ENCODE data around the gene DBH. TPM values are rescaled to one million over a fixed set of nuclear protein-coding genes. Genes with fewer than 3 reads are reported as not detected.

The DBH gene
- polyA plus RNA-seq, 1 donor (not counting 4 experiments of a cell fraction or from before 2014, with no cell fraction given) = not detected

GRCh38 chr9:133595910-133596309, 40.3 kb upstream of the DBH start:
- Histone ChIP-seq H3K4me3 (ENCODE audit: control insufficient read depth in 2 of 3, extremely low read depth in 1 of 3, insufficient read depth in 2 of 3, low read depth in 1 of 3, low read length in 3 of 3) (no peak overlapping the region), H3K36me3 (ENCODE audit: control insufficient read depth in 2 of 2, extremely low read depth in 1 of 2, insufficient read depth in 2 of 2, low read length in 2 of 2) (no peaks in the 10 kb centered on the region), H4K20me1 (ENCODE audit: control insufficient read depth, extremely low read depth, insufficient read depth, low read length) (no peaks in the 10 kb centered on the region), H3K4me1 (ENCODE audit: control insufficient read depth, extremely low read depth, insufficient read depth, low read length) (no peaks in the 10 kb centered on the region), H2AFZ (ENCODE audit: control insufficient read depth, low read length) (no peak overlapping the region), H3K27me3 (ENCODE audit: control insufficient read depth, extremely low read depth, insufficient read depth, low read length) (peaks cover 3% of the 10 kb centered on the region), H3K4me2 (ENCODE audit: control insufficient read depth, extremely low read depth, insufficient read depth, low read depth, low read length) (no peak overlapping the region), H3K9ac (ENCODE audit: control insufficient read depth, extremely low read depth, insufficient read depth, low read length) (no peak overlapping the region), H3K9me3 (ENCODE audit: control insufficient read depth, low read depth, low read length) (peaks cover 10% of the 10 kb centered on the region), H3K9me1 (ENCODE audit: control insufficient read depth, extremely low read depth, insufficient read depth, low read length) (no peaks in the 10 kb centered on the region), H3K27ac (ENCODE audit: control insufficient read depth, insufficient read depth, low read length) (no peak overlapping the region), H3K79me2 (ENCODE audit: control insufficient read depth, insufficient read depth, low read length) (no peaks in the 10 kb centered on the region)
- dilution Hi-C loops (cut with MboI; ENCODE audit: extremely low pct_ligation_motif_present, low sequenced_read_pairs) = no loop called here
- no peak for TF ChIP-seq CTCF (optimal IDR thresholded peaks at IDR 0.05 in 1 of 3, IDR thresholded peaks at IDR 0.05 in 1 of 3, conservative IDR thresholded peaks at IDR 0.05 in 1 of 3; ENCODE audit: extremely low read depth in 1 of 3, insufficient read depth in 2 of 3, low read length in 3 of 3)
- TF ChIP-seq EZH2 (IDR thresholded peaks at IDR 0.05; ENCODE audit: low read length) = no peak
- FAIRE-seq (no peak), DNase-seq (ENCODE audit: low read depth, low spot score) (no peak)

GRCh38 chr9:133597316-133597957, 38.7 kb upstream of the DBH start:
- no peak overlapping the region for H3K4me2 ChIP-seq (ENCODE audit: control insufficient read depth, extremely low read depth, insufficient read depth, low read depth, low read length)
- dilution Hi-C loops (cut with MboI; ENCODE audit: extremely low pct_ligation_motif_present, low sequenced_read_pairs) = no loop called here
- no peaks in the 10 kb centered on the region for H4K20me1 ChIP-seq (ENCODE audit: control insufficient read depth, extremely low read depth, insufficient read depth, low read length)
- H3K79me2 ChIP-seq (ENCODE audit: control insufficient read depth, insufficient read depth, low read length) = no peaks in the 10 kb centered on the region
- no peak overlapping the region for H2AFZ ChIP-seq (ENCODE audit: control insufficient read depth, low read length)
- no peak overlapping the region for H3K9ac ChIP-seq (ENCODE audit: control insufficient read depth, extremely low read depth, insufficient read depth, low read length)
- H3K4me1 ChIP-seq (ENCODE audit: control insufficient read depth, extremely low read depth, insufficient read depth, low read length) = no peaks in the 10 kb centered on the region
- H3K4me3 ChIP-seq (ENCODE audit: control insufficient read depth in 2 of 3, extremely low read depth in 1 of 3, insufficient read depth in 2 of 3, low read depth in 1 of 3, low read length in 3 of 3) = no peak overlapping the region
- FAIRE-seq (no peak), DNase-seq (ENCODE audit: low read depth, low spot score) (no peak)
- no peak for TF ChIP-seq CTCF (optimal IDR thresholded peaks at IDR 0.05 in 1 of 3, IDR thresholded peaks at IDR 0.05 in 1 of 3, conservative IDR thresholded peaks at IDR 0.05 in 1 of 3; ENCODE audit: extremely low read depth in 1 of 3, insufficient read depth in 2 of 3, low read length in 3 of 3)
- no peak for TF ChIP-seq EZH2 (IDR thresholded peaks at IDR 0.05; ENCODE audit: low read length)
- peaks cover 10% of the 10 kb centered on the region for H3K9me3 ChIP-seq (ENCODE audit: control insufficient read depth, low read depth, low read length)
- no peaks in the 10 kb centered on the region for H3K36me3 ChIP-seq (ENCODE audit: control insufficient read depth in 2 of 2, extremely low read depth in 1 of 2, insufficient read depth in 2 of 2, low read length in 2 of 2)
- H3K9me1 ChIP-seq (ENCODE audit: control insufficient read depth, extremely low read depth, insufficient read depth, low read length) = no peaks in the 10 kb centered on the region
- peaks cover 5% of the 10 kb centered on the region for H3K27me3 ChIP-seq (ENCODE audit: control insufficient read depth, extremely low read depth, insufficient read depth, low read length)
- no peak overlapping the region for H3K27ac ChIP-seq (ENCODE audit: control insufficient read depth, insufficient read depth, low read length)

Data from keratinocyte (primary cell).